Fibroblast of mammary gland (primary cell): ENCODE results near the gene CACHD1.

Experiments used
- DNase-seq: peaks from one replicate; pipeline ENCODE4 v3.0.0-alpha.2; 2010; ENCODE audit warnings: low read depth
- H3K4me3 ChIP-seq: 2 replicates; pipeline ENCODE4 v1.5.1; 2011; ENCODE audit warnings: low read depth, mild to moderate bottlenecking, low read length, moderate library complexity; ENCODE audit not compliant: control insufficient read depth
- TF ChIP-seq, protein P1 (sequence below): conservative IDR thresholded peaks from 2 replicates; pipeline ENCODE4 v1.5.1; 2011; ENCODE audit warnings: low read depth, low read length, inconsistent platforms; ENCODE audit not compliant: control insufficient read depth, insufficient read depth

The CACHD1 gene

GRCh38 chr1:64453688-64454087 is 16.2 kb upstream of the CACHD1 start:
- H3K4me3 ChIP-seq, result no peak overlapping the region
- TF ChIP-seq, protein P1, sequence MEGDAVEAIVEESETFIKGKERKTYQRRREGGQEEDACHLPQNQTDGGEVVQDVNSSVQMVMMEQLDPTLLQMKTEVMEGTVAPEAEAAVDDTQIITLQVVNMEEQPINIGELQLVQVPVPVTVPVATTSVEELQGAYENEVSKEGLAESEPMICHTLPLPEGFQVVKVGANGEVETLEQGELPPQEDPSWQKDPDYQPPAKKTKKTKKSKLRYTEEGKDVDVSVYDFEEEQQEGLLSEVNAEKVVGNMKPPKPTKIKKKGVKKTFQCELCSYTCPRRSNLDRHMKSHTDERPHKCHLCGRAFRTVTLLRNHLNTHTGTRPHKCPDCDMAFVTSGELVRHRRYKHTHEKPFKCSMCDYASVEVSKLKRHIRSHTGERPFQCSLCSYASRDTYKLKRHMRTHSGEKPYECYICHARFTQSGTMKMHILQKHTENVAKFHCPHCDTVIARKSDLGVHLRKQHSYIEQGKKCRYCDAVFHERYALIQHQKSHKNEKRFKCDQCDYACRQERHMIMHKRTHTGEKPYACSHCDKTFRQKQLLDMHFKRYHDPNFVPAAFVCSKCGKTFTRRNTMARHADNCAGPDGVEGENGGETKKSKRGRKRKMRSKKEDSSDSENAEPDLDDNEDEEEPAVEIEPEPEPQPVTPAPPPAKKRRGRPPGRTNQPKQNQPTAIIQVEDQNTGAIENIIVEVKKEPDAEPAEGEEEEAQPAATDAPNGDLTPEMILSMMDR, result no peak
- DNase-seq, result no peak

DNA sequence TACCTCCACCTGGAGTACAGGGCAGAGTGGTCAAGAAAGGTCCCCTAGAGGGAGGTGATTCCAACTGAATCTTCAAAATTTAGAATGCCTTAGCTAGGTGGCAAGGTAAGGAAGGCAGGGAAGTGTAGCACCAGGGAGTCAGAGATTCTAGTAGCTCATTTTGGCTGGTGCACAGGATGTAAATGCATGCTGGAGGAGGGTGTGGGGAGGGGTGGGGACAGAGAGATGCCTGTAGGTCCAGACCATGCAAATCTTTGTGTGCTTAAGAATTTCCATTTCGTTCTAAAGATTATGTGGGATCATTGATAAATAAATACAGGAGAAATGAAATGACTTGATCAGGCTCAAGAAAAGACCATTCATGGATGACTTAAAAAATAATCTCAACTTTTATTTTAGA is 11.0 kb upstream of the CACHD1 start:
- TF ChIP-seq, protein P1, result no peak
- no peak for DNase-seq
- no peak overlapping the region for H3K4me3 ChIP-seq

- DNase-seq, result no peak
- TF ChIP-seq, protein P1, result no peak
- no peak overlapping the region for H3K4me3 ChIP-seq
These were observed 10.2 kb upstream of the CACHD1 start for GRCh38 chr1:64459743-64460142.

- TF ChIP-seq, protein P1, result no peak
- no peak for DNase-seq
- H3K4me3 ChIP-seq, result no peak overlapping the region
These were observed 3.9 kb upstream of the CACHD1 start for GRCh38 chr1:64466033-64466432.

GRCh38 chr1:64469116-64469976 is 583 bp upstream of the CACHD1 start:
- H3K4me3 ChIP-seq, result peak overlapping the region; percentile 66
- DNase-seq, result peak; percentile 21
- TF ChIP-seq, protein P1, result no peak

- H3K4me3 ChIP-seq, result peak overlapping the region; percentile 66
- DNase-seq, result peak; percentile 11
These were observed 812 bp downstream of the CACHD1 start for GRCh38 chr1:64470665-64471217.

More at GRCh38 chr1:64470665-64471217, 812 bp downstream of the CACHD1 start:
- TF ChIP-seq, protein P1, result no peak
